ENCODE results near the gene PABPN1L. TPM values are rescaled to one million over a fixed set of nuclear protein-coding genes. Genes with fewer than 3 reads are reported as not detected.

The PABPN1L gene
- total and polyA plus RNA-seq, 10 of the 15 experiments (the other 5 are each of a cell fraction or from before 2014, with no cell fraction given): not detected

DNA sequence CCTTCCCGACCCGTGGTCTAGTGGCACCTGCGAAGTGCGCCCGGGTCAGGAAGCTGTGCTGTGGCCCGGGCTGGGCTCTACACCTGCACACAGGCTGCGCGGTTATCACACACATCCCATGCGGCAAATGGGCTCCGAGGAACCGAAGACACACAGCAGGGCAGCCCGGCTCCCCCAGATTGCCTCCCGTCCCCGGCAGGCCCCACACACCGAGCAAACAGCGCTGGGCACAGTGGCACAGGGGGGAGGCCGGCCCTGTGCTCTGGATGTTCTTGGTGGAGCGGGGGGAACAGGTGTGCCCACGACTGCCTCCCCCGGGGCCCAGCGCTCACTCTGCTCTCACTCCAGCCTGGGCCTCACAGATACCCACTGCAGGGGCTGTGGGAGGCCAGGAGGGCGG lies 28.9 kb upstream of the PABPN1L start:
- H3K9ac ChIP-seq (ENCODE audit: control insufficient read depth, insufficient read depth, low read length): no peak overlapping the region
- H3K4me3 ChIP-seq: no peak overlapping the region
- intact Hi-C loops (cut with micrococcal nuclease; ENCODE audit: unreplicated experiment): no loop called here
- no peak overlapping the region for H3K27ac ChIP-seq (ENCODE audit: control insufficient read depth, insufficient read depth)
- ATAC-seq: no peak
- no peak for DNase-seq (ENCODE audit: low read depth, low spot score)
- no peaks in the 10 kb centered on the region for H4K20me1 ChIP-seq (ENCODE audit: control insufficient read depth, insufficient read depth)
- TF ChIP-seq POU2F2 (IDR thresholded peaks at IDR 0.05; ENCODE audit: borderline replicate concordance, low read depth, low read length): no peak
- TF ChIP-seq, protein P1, sequence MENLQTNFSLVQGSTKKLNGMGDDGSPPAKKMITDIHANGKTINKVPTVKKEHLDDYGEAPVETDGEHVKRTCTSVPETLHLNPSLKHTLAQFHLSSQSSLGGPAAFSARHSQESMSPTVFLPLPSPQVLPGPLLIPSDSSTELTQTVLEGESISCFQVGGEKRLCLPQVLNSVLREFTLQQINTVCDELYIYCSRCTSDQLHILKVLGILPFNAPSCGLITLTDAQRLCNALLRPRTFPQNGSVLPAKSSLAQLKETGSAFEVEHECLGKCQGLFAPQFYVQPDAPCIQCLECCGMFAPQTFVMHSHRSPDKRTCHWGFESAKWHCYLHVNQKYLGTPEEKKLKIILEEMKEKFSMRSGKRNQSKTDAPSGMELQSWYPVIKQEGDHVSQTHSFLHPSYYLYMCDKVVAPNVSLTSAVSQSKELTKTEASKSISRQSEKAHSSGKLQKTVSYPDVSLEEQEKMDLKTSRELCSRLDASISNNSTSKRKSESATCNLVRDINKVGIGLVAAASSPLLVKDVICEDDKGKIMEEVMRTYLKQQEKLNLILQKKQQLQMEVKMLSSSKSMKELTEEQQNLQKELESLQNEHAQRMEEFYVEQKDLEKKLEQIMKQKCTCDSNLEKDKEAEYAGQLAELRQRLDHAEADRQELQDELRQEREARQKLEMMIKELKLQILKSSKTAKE (IDR thresholded peaks at IDR 0.05; ENCODE audit: low read depth, poor library complexity, severe bottlenecking): no peak
- TF ChIP-seq BCL11A (IDR thresholded peaks at IDR 0.05; ENCODE audit: low read depth, low read length): no peak
- TF ChIP-seq, protein P2, sequence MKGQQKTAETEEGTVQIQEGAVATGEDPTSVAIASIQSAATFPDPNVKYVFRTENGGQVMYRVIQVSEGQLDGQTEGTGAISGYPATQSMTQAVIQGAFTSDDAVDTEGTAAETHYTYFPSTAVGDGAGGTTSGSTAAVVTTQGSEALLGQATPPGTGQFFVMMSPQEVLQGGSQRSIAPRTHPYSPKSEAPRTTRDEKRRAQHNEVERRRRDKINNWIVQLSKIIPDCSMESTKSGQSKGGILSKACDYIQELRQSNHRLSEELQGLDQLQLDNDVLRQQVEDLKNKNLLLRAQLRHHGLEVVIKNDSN (IDR thresholded peaks at IDR 0.05; ENCODE audit: borderline replicate concordance, extremely low read length, insufficient read depth, low read depth, low read length): no peak
- POLR2A ChIA-PET: no interaction called here
- 96% methylated on average over 22 of the region's 22 CpGs for WGBS (ENCODE audit: insufficient coverage, insufficient replicate concordance, low lambda C conversion rate, missing lambda C conversion rate)
- in situ Hi-C loops (cut with MboI): no loop called here
- H3K9me3 ChIP-seq (replicated peaks; ENCODE audit: control insufficient read depth, insufficient read depth, low read length): no peaks in the 10 kb centered on the region
- H3K79me2 ChIP-seq (ENCODE audit: control insufficient read depth, insufficient read depth, low read length): no peaks in the 10 kb centered on the region
- no TSS peak for BruUV-seq (replicated peaks)
- RAD21 ChIA-PET (ENCODE audit: unreplicated experiment): no interaction called here
- no peaks in the 10 kb centered on the region for H3K27me3 ChIP-seq (replicated peaks in 1 of 2; ENCODE audit: control insufficient read depth in 2 of 2, insufficient read depth in 2 of 2, low read length in 1 of 2)
- FAIRE-seq: no peak
- no peak overlapping the region for H3K4me2 ChIP-seq (ENCODE audit: control insufficient read depth, insufficient read depth)
- SMC1A ChIA-PET (ENCODE audit: uncharacterized antibody, unreplicated experiment): no interaction called here
- no peak overlapping the region for H2AFZ ChIP-seq (ENCODE audit: control insufficient read depth, low read depth, low read length)
- H3K4me1 ChIP-seq (ENCODE audit: control insufficient read depth, insufficient read depth, low read length): no peaks in the 10 kb centered on the region
- CTCF ChIA-PET: no interaction called here
- H3K36me3 ChIP-seq (ENCODE audit: control insufficient read depth in 2 of 2, insufficient read depth in 2 of 2, low read length in 1 of 2): peaks cover 1 to 4% of the 10 kb centered on the region in 2 experiments; a peak in 3 of 4 replicates
